K562 treated with DMSO at 1 percent for 12 hours (cell line): ENCODE results near the gene DCD. TPM values are rescaled to one million over a fixed set of nuclear protein-coding genes. Genes with fewer than 3 reads are reported as not detected.

ENCODE experiments used
- total RNA-seq: library from RNA; unstranded; fragments of 300-600 nt; gene quantifications from 2 replicates; pipeline ENCODE4 v1.2.3, GENCODE V29; 2022; ENCODE audit not compliant: insufficient read depth

The DCD gene, protein sequence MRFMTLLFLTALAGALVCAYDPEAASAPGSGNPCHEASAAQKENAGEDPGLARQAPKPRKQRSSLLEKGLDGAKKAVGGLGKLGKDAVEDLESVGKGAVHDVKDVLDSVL
- total RNA-seq = not detected in 2 replicates

DNA sequence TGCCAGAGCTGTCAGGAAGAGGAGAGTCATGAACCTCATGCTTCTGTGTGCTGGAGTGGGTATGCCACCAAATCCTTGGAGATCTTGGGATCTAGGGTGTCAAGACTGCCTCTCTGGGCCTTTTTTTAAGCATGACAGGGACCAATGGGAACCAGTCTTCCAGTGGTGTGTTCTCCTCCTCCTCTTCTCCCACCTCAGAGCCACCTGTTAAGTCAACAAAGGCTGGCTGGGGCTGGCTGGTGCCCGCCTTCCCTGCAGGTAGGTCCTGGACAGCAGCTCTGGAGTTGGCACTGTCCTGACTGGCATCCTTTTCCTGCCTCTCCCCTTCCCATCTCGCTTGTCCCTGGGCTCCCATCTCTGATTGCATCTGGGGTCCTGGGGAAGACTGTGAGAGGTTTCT lies at the start of gene DCD:
Gene DCD, minus strand, starts transcription at position 101 of the 400 bp plus-strand sequence. Its CDS starts 62 bp downstream, at position 39.

DNA sequence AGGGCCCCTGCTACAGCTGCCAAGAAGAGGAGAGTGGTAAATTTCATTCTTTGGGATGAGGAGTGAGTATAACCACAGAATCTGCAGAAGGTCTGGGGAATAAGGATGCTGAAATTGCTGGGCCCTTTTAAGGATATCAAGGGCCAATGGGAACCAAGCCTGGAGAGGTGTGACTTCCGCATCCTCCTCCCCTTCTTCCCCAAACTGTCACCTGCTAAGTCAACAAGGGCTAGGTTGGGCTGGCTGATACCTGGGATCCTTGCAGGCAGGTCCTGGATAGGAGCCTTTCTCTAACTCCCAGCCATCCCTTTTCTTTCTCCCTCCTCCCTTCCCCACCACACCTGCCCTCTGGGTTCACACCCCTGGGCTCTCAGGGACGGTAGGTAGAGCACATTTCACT lies 13.4 kb downstream of the DCD start, which contains the start of gene LACRT:
Gene LACRT, minus strand, starts transcription at position 101 of the 400 bp plus-strand sequence. Its CDS starts 54 bp downstream, at position 47.

Other genes starting within 250 kb of the DCD start
- 41.8 and 96.9 TPM in 2 replicates for gene ITGA5, start 229.1 kb downstream of the DCD start, total RNA-seq
- 246 and 263 TPM in 2 replicates for gene GTSF1, start 174.8 kb downstream of the DCD start, total RNA-seq
- 22.7 and 49.2 TPM in 2 replicates for gene NCKAP1L, start 150.6 kb downstream of the DCD start, total RNA-seq
- 1.8 and 3.5 TPM in 2 replicates for gene PDE1B, start 98.8 kb downstream of the DCD start, total RNA-seq
- not detected in 2 replicates for gene PPP1R1A, start 59.7 kb downstream of the DCD start, total RNA-seq
- gene LACRT, start 13.5 kb downstream of the DCD start, total RNA-seq = not detected in 2 replicates
- not detected in 2 replicates for gene MUCL1, start 206.2 kb upstream of the DCD start, total RNA-seq